NCI-H2081 treated with DMSO at 0.1 percent for 48 hours (cell line): ENCODE measurements around the gene CDH4.

ENCODE experiments used
- DNase-seq: peaks from one replicate; lab custom pipeline; 2025; lab: John Stamatoyannopoulos, UW

CDH4 gene

GRCh38 chr20:61301711-61302525 is 49.9 kb downstream of the CDH4 start:
- no peak for DNase-seq

- DNase-seq, result no peak
Observed at GRCh38 chr20:61303217-61303616, 51.2 kb downstream of the CDH4 start.

- DNase-seq, result no peak
Observed at GRCh38 chr20:61303675-61304074, 51.6 kb downstream of the CDH4 start.

- DNase-seq, result no peak
Observed at GRCh38 chr20:61304750-61305149, 52.7 kb downstream of the CDH4 start.

- DNase-seq, result no peak
Observed at GRCh38 chr20:61306937-61307475, 54.9 kb downstream of the CDH4 start.

- no peak for DNase-seq
Observed at GRCh38 chr20:61307686-61308476, 55.8 kb downstream of the CDH4 start.

DNA sequence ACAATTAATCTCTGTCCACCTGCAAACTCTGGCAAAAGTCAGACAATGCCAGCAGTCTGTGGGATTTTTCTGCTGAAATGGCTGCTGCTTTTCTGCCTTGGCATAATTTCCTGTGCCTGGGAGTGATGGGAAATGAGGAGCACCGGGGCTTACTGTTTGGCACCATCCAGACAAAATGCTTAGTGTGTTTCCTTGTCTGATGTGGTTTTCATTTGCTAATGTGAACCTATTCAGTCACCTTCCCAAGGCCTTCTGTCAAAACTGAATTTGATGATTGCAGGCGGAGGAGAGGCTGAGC is 56.4 kb downstream of the CDH4 start:
- no peak for DNase-seq

DNA sequence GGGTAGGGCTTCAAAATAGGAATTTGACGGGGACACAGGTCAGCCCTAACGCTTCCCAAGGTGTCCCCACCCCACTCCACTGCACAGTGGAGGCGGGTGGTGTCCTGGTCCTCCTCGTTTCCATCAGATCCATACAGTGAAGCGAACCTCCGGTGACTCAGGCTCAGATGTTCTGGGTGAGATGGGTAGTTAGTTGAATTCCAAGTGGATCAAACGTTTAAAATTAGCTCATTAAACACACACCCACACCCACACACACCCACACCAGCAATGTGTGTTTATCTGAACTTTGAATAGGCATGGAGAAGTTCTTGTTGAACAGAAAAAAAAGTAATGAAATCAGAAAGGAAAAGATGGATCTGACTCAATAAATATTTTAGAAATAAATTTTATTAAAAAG is 58.9 kb downstream of the CDH4 start:
- no peak for DNase-seq

- DNase-seq, result no peak
Observed at GRCh38 chr20:61311656-61312387, 59.8 kb downstream of the CDH4 start.

DNA sequence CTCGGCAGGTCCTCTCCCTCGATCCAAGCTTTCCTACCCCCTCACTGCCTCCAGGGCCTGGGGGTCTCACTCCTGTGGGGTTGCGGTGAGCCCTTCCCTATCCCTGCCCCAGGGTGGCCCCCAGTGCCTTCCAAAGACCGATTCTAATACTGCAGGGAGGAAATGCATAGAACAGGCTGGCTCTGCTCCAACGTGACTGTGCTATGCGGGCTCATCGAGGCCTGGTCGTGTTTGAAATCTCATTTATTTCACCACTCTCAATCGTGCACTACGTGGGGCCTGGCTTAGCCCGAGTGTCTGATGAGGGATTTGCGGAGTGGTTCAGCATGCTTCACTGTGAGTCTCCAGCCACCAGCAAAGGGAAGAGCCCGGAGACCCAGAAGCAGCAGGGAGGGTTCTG is 60.9 kb downstream of the CDH4 start:
- no peak for DNase-seq

GRCh38 chr20:61313396-61313795 is 61.3 kb downstream of the CDH4 start:
- DNase-seq, result no peak

DNA sequence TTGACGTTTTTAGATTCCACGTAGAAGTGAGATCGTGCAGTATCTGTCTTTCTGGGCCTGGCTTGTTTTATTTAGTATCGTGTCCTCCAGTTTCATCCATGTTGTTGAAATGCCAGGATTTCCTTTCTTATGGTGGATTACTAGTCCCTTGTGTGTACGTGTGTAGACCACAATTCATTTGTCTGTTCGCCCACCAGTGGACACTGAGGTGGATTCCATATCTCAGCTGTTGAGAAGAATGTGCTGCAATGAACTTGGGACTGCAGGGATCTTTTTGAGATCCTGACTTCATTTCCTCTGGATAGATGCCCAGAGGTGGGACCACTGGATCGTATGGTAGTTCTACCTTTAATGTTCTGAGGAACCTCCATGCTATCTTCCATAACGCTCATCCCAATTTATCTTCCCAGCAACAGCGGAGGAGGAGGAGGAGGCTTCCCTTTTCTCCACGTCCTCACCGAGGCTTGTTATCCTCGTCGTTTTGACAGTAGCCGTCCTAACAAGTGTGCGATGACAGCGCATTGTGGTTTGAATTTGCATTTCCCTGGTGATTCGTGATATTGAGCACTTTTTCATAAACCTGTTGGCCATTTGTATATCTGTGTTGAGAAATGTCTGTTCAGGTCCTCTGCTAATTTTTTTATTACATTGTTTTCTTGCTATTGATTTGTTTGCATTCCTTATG is 62.4 kb downstream of the CDH4 start:
- no peak for DNase-seq

GRCh38 chr20:61315319-61315718 is 63.3 kb downstream of the CDH4 start:
- no peak for DNase-seq

- DNase-seq, result no peak
Observed at GRCh38 chr20:61316346-61316745, 64.3 kb downstream of the CDH4 start.

GRCh38 chr20:61317966-61318530 is 66.0 kb downstream of the CDH4 start:
- DNase-seq, result no peak

DNA sequence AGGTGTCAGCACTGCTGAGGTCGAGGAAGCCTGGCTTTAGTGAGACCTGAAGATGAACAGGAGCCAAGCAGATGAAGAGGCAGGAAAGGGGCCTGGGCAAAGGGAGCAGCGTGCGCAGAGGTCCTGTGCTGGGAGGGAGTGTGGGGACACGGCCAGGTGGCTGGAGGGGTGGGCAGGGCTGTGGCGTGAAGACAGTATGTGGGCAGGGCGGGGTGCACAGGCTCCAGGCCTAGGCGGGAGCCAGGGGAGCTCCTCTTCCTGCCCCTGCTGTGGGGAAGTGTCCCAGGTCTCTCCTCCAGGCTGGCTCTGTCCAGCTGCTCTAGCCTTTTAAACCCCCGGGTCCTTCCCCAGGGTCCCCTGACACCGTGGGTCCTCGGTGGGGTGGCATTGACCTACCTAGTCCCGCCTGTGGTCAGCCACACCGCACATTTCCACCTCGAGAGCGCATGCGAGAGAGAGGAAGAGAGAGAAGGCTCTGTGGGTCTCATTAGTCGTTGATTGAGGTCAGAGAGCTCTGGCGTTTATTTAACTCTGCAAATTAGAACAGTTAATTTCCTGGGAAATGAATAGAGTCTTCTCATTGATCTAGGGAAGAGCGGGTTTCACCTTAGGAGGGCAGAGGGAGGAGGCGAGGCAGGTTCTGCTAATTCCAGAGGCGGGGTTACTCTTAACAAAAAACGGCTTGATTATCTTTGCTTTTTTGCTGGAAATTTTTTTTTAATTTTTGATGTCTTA is 68.8 kb downstream of the CDH4 start:
- no peak for DNase-seq

DNA sequence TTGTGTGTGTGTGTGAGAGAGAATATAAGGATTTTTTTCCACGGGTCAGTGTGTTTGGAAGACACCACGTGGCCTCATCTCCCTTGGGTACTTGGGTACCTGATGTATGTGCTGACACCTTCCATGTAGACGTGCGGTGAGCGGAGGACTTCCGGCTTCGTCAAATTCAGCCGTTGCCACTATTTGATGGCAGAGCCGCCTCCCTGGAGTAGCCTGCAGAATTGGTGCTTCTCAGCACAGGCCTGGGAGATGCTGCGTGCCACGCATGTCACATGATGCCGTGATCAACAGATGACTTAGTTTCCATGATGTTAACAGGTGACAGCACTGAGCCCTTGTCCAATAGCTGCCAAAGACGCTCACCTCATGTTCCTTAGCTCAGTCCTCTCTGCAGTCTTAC is 69.4 kb downstream of the CDH4 start:
- no peak for DNase-seq

DNA sequence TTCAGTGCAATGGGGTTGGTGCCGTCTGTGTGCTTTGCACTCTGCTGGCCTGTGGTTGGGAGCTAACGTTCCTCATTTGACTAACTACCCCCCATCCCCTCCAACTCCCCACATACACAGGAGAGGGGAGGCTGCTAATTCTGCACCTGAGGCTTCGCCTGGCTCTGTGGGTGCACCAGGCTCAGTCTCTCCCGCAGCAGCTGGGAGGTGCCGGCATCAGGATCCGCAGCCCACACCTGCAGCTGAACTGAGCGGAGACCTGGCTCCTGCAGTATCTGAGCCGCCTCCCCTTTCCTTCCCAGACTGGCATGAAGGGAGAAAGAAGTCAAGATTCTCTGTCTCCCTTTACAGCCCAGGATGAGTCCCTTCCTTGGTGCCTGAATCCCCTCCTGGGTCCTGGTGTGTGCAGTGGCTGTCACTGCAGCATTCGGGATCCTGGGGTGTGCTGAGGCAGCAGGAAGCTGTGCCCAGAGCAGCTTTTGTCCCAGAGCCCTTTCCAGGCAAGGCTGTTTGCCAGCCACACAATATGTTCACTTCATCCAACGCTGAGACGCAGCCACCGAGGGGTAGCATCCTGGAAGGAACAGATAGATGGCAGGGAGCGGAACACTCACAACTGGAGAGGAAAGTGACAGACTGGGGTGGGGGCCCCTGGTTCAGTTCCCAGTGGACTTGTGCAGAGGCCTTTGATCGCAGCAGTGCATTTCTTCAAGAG is 70.2 kb downstream of the CDH4 start:
- no peak for DNase-seq

DNA sequence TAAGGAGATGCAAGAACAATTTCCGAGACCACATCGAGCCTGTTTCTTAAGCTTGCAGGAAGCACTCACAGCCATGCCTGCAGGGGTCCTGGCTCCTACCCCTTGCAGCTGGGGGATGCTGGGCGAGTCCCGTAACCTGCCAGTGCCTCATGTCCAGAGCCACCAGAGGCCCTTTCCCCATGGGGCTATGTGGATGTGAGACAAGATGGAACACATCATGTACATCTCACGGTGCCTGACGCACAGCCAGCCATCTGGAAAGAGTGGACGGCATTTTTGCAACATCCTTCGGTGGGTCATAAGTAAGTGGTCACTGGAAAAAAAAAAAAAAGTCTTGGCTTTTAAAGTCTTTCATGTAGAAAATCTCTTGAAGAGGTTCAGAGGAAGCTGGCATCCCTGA is 72.8 kb downstream of the CDH4 start:
- no peak for DNase-seq

- DNase-seq, result no peak
Observed at GRCh38 chr20:61325718-61326117, 73.7 kb downstream of the CDH4 start.
